CD14-positive monocyte (primary cell): Measurements from ENCODE around the gene SGCG. TPM values are rescaled to one million over a fixed set of nuclear protein-coding genes. Genes with fewer than 3 reads are reported as not detected.

Experiments
- DNase-seq, 3 donors: peaks; one replicate each; pipeline ENCODE4 v3.0.0-alpha.2; 2011 to 2022
- H2AFZ ChIP-seq: 2 replicates; pipeline ENCODE4 v1.6.0; 2012; ENCODE audit warnings: mild to moderate bottlenecking, low read depth, low read length, inconsistent platforms; ENCODE audit not compliant: insufficient read depth, poor library complexity, severe bottlenecking
- H3K27ac ChIP-seq, 2 donors: 1 replicate in 1 of 2; 2 replicates in 1 of 2; pipeline ENCODE4 v1.5.1; 2012 to 2013; ENCODE audit warnings: low read length in 2 of 2, control low read depth in 1 of 2, inconsistent platforms in 1 of 2, low read depth in 1 of 2, mild to moderate bottlenecking in 1 of 2
- H3K27me3 ChIP-seq, 2 donors: one replicate each; pipeline versions ENCODE4 v1.6.0 to v1.6.1; 2011 to 2013; ENCODE audit warnings: low read length in 2 of 2; ENCODE audit not compliant: control insufficient read depth in 2 of 2, insufficient read depth in 2 of 2
- H3K36me3 ChIP-seq, 2 donors: replicated peaks in 1 of 2; 1 replicate in 1 of 2; 2 replicates in 1 of 2; pipeline versions ENCODE4 v1.5.1 to v1.6.1; 2012 to 2013; ENCODE audit warnings: low read length in 2 of 2, control low read depth in 1 of 2, inconsistent platforms in 1 of 2, mild to moderate bottlenecking in 1 of 2; ENCODE audit not compliant: insufficient read depth in 2 of 2, control insufficient read depth in 1 of 2
- H3K4me1 ChIP-seq, 2 donors: 1 replicate in 1 of 2; 2 replicates in 1 of 2; pipeline versions ENCODE4 v1.5.1 to v1.6.1; 2012 to 2013; ENCODE audit warnings: low read length in 2 of 2, control low read depth in 1 of 2, inconsistent platforms in 1 of 2, mild to moderate bottlenecking in 1 of 2, moderate library complexity in 1 of 2; ENCODE audit not compliant: insufficient read depth in 2 of 2, control insufficient read depth in 1 of 2
- H3K4me2 ChIP-seq: replicated peaks from 2 replicates; pipeline ENCODE3; 2012; ENCODE audit warnings: low read length, moderate library complexity, mild to moderate bottlenecking; ENCODE audit not compliant: poor library complexity, severe bottlenecking; ENCODE audit errors: extremely low read depth
- H3K4me3 ChIP-seq, 3 experiments: fragments of 200-600 bp in 1 of 3; sonication (generic) in 1 of 3; replicated peaks in 1 of 3; 1 replicate in 2 of 3; 2 replicates in 1 of 3; pipeline ENCODE4 v1.5.1; 2011 to 2013; ENCODE audit warnings: low read length in 3 of 3, mild to moderate bottlenecking in 3 of 3, control low read depth in 2 of 3, low read depth in 2 of 3, inconsistent platforms in 1 of 3, moderate library complexity in 1 of 3
- H3K79me2 ChIP-seq: 2 replicates; pipeline ENCODE4 v1.6.0; 2012; ENCODE audit warnings: mild to moderate bottlenecking, control low read depth, inconsistent platforms, low read length, moderate library complexity; ENCODE audit not compliant: insufficient read depth
- H3K9ac ChIP-seq: 2 replicates; pipeline ENCODE4 v1.6.0; 2017; ENCODE audit warnings: low read length, mild to moderate bottlenecking; ENCODE audit not compliant: insufficient read depth, poor library complexity, severe bottlenecking
- H3K9me3 ChIP-seq, 2 donors: replicated peaks in 1 of 2; 1 replicate in 1 of 2; 2 replicates in 1 of 2; pipeline versions ENCODE4 v1.5.1 to v1.6.1; 2012 to 2013; ENCODE audit warnings: low read length in 2 of 2, control low read depth in 1 of 2; ENCODE audit not compliant: control insufficient read depth in 1 of 2, insufficient read depth in 1 of 2
- H4K20me1 ChIP-seq: 2 replicates; pipeline ENCODE4 v1.6.0; 2012; ENCODE audit warnings: mild to moderate bottlenecking, low read length, control low read depth, moderate library complexity; ENCODE audit not compliant: insufficient read depth
- H3K27ac Mint-ChIP-seq, 7 donors: one replicate each; pipeline ENCODE4 v1.8.0; 2020; ENCODE audit warnings: mild to moderate bottlenecking in 7 of 7, mixed read lengths in 7 of 7, moderate library complexity in 6 of 7, inconsistent platforms in 2 of 7
- H3K27me3 Mint-ChIP-seq, 3 donors: one replicate each; pipeline ENCODE4 v1.8.0; 2021 to 2022; ENCODE audit warnings: low read depth in 3 of 3, mild to moderate bottlenecking in 3 of 3, mixed read lengths in 3 of 3, moderate library complexity in 3 of 3, inconsistent platforms in 1 of 3
- H3K36me3 Mint-ChIP-seq, 2 donors: one replicate each; pipeline ENCODE4 v1.8.0; 2020; ENCODE audit warnings: mixed read lengths in 2 of 2, inconsistent platforms in 1 of 2, mild to moderate bottlenecking in 1 of 2
- H3K4me1 Mint-ChIP-seq: one replicate; pipeline ENCODE4 v1.8.0; 2020; ENCODE audit warnings: mild to moderate bottlenecking, mixed read lengths
- H3K4me3 Mint-ChIP-seq, 2 donors: one replicate each; pipeline ENCODE4 v1.8.0; 2020; ENCODE audit warnings: mild to moderate bottlenecking in 2 of 2, mixed read lengths in 2 of 2, moderate library complexity in 1 of 2
- H3K9me3 Mint-ChIP-seq, 7 donors: one replicate each; pipeline ENCODE4 v1.8.0; 2020 to 2022; ENCODE audit warnings: mixed read lengths in 7 of 7, mild to moderate bottlenecking in 6 of 7, moderate library complexity in 6 of 7, inconsistent platforms in 2 of 7
- CTCF ChIP-seq: fragments of 200-600 bp; IDR thresholded peaks from one replicate; pipeline ENCODE4 v1.8.0; 2022; ENCODE audit warnings: antibody characterized with exemption, mild to moderate bottlenecking
- WGBS: methylation state at CpG from one replicate; pipeline ENCODE4 v1.1.5; 2013; ENCODE audit warnings: missing lambda C conversion rate; ENCODE audit not compliant: insufficient coverage; 5-methylcytosine and 5-hydroxymethylcytosine counted together
- intact Hi-C, 2 donors: fragments of 100-400 bp; cut with micrococcal nuclease; formaldehyde crosslinking; loops; one replicate each; pipeline versions ENCODE4 v1.15.0 to v1.15.1; 2023
- polyA plus RNA-seq, 3 donors: library from polyadenylated mRNA; depleted of rRNA in 1 of 3; unstranded in 2 of 3; stranded (reverse) in 1 of 3; fragments of 300-500 nt in 2 of 3; fragments of >200 nt in 1 of 3; fragmentation: Illumina TruSeq in 2 of 3; gene quantifications; 1 replicate in 2 of 3; 2 replicates in 1 of 3; pipeline ENCODE4 v1.2.3, GENCODE V29; 2012 to 2021

Gene SGCG
- polyA plus RNA-seq, 3 donors: not detected

DNA sequence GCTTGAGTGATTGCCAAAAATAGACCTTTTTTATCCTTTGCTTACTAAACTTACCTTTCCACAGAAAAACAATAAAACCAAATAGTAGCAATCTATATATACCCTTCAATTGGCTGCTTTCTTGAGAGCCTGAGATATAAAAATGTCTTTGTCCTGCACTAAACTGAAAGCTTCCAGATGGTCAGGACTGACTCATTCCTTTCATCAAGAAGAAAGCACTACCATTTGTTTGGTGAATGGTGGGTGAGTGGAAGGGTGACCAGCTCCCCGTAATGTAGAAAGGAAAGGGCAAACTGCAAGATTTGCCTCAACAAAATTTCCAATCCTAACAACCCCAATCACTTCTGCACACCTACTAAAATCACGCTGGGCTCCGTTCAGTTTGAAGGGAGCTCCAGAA, 184.9 kb downstream of the SGCG start:
- no peaks in the 10 kb centered on the region for H3K4me1 ChIP-seq
- no peaks in the 10 kb centered on the region for H3K27me3 ChIP-seq
- H3K79me2 ChIP-seq: no peaks in the 10 kb centered on the region
- no peak overlapping the region for H2AFZ ChIP-seq
- no peaks in the 10 kb centered on the region for H3K9me3 ChIP-seq
- no peak for TF ChIP-seq CTCF
- no peak overlapping the region for H3K4me3 ChIP-seq
- Mint-ChIP-seq H3K27me3 (peaks cover 0 to 3% (median 0%) of the 10 kb centered on the region in 3 donors), H3K36me3 (peaks cover 62 to 85% of the 10 kb centered on the region in 2 donors), H3K4me3 (no peak overlapping the region), H3K4me1 (no peaks in the 10 kb centered on the region), H3K27ac (no peak overlapping the region), H3K9me3 (peaks cover 0 to under 1% (median 0%) of the 10 kb centered on the region in 7 donors)
- H4K20me1 ChIP-seq: no peaks in the 10 kb centered on the region
- intact Hi-C loops: no loop called here
- WGBS: 100% methylated on average over 2 of the region's 3 CpGs
- DNase-seq: no peak
- no peak overlapping the region for H3K27ac ChIP-seq
- peaks cover 22 to 88% of the 10 kb centered on the region in 2 donors for H3K36me3 ChIP-seq
- no peak overlapping the region for H3K4me2 ChIP-seq
- no peak overlapping the region for H3K9ac ChIP-seq

GRCh38 chr13:23367907-23368306, 187.1 kb downstream of the SGCG start:
- no peak overlapping the region for H3K9ac ChIP-seq
- no peaks in the 10 kb centered on the region for H3K27me3 Mint-ChIP-seq
- H2AFZ ChIP-seq: no peak overlapping the region
- H3K4me3 ChIP-seq: no peak overlapping the region
- H3K4me1 Mint-ChIP-seq: peaks cover 10% of the 10 kb centered on the region
- peaks cover 8% of the 10 kb centered on the region for H3K79me2 ChIP-seq
- no peak overlapping the region for H3K27ac ChIP-seq
- H3K4me2 ChIP-seq: no peak overlapping the region
- H3K36me3 ChIP-seq: peaks cover 22 to 75% of the 10 kb centered on the region in 2 donors
- H3K36me3 Mint-ChIP-seq: peaks cover 57 to 71% of the 10 kb centered on the region in 2 donors
- H3K27ac Mint-ChIP-seq: no peak overlapping the region
- peaks cover 6% of the 10 kb centered on the region in 2 donors for H3K4me1 ChIP-seq
- intact Hi-C loops: no loop called here
- DNase-seq: no peak
- WGBS: no CpG with 5 or more reads among the region's 6 CpGs
- TF ChIP-seq CTCF: no peak
- no peak overlapping the region for H3K4me3 Mint-ChIP-seq
- H3K9me3 ChIP-seq: no peaks in the 10 kb centered on the region
- no peaks in the 10 kb centered on the region for H3K27me3 ChIP-seq
- peaks cover 0 to 1% (median 0%) of the 10 kb centered on the region in 7 donors for H3K9me3 Mint-ChIP-seq
- no peaks in the 10 kb centered on the region for H4K20me1 ChIP-seq
